PC-9 (cell line): ENCODE results near the gene CDHR2.

Experiments
- EZH2 ChIP-seq: fragments of 200-600 bp; sonication (generic); IDR thresholded peaks from 2 replicates; pipeline ENCODE4 v1.8.0; 2017; ENCODE audit warnings: antibody characterized with exemption, low read depth
- TF ChIP-seq, protein P1 (sequence below): fragments of 200-600 bp; sonication (generic); conservative IDR thresholded peaks from 2 replicates; pipeline ENCODE4 v1.6.1; 2017; ENCODE audit warnings: mixed run types, antibody characterized with exemption, mild to moderate bottlenecking, moderate library complexity

GRCh38 chr5:176611435-176611834 lies 62.3 kb downstream of the CDHR2 start:
- TF ChIP-seq, protein P1, sequence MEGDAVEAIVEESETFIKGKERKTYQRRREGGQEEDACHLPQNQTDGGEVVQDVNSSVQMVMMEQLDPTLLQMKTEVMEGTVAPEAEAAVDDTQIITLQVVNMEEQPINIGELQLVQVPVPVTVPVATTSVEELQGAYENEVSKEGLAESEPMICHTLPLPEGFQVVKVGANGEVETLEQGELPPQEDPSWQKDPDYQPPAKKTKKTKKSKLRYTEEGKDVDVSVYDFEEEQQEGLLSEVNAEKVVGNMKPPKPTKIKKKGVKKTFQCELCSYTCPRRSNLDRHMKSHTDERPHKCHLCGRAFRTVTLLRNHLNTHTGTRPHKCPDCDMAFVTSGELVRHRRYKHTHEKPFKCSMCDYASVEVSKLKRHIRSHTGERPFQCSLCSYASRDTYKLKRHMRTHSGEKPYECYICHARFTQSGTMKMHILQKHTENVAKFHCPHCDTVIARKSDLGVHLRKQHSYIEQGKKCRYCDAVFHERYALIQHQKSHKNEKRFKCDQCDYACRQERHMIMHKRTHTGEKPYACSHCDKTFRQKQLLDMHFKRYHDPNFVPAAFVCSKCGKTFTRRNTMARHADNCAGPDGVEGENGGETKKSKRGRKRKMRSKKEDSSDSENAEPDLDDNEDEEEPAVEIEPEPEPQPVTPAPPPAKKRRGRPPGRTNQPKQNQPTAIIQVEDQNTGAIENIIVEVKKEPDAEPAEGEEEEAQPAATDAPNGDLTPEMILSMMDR: no peak
- TF ChIP-seq EZH2: no peak
